Astrocyte (in vitro differentiated cells and primary cell): Measurements from ENCODE around the gene ZNF18. TPM values are rescaled to one million over a fixed set of nuclear protein-coding genes. Genes with fewer than 3 reads are reported as not detected.

ENCODE experiments used
- DNase-seq: peaks from one replicate; pipeline ENCODE4 v3.0.0-alpha.2; 2010; ENCODE audit warnings: low read depth
- FAIRE-seq: peaks from 2 replicates; lab custom pipeline; 2011; peaks lifted over from hg19 to GRCh38; lab: Jason Lieb, UNC
- H2AFZ ChIP-seq: 2 replicates; pipeline ENCODE4 v1.6.0; 2012; ENCODE audit warnings: low read depth, low read length, inconsistent platforms
- H3K27ac ChIP-seq: 2 replicates; pipeline ENCODE4 v1.5.1; 2011; ENCODE audit warnings: low read depth, low read length, inconsistent platforms
- H3K27me3 ChIP-seq: 2 replicates; pipeline ENCODE4 v1.6.0; 2011; ENCODE audit warnings: low read length, inconsistent platforms; ENCODE audit not compliant: insufficient read depth
- H3K36me3 ChIP-seq: 2 replicates; pipeline ENCODE4 v1.5.1; 2011; ENCODE audit warnings: low read length, inconsistent platforms; ENCODE audit not compliant: insufficient read depth
- H3K4me1 ChIP-seq: 2 replicates; pipeline ENCODE4 v1.5.1; 2011; ENCODE audit warnings: low read length, inconsistent platforms; ENCODE audit not compliant: insufficient read depth
- H3K4me2 ChIP-seq: 2 replicates; pipeline ENCODE4 v1.6.0; 2012; ENCODE audit warnings: low read length, inconsistent platforms
- H3K4me3 ChIP-seq: 2 replicates; pipeline ENCODE4 v1.5.1; 2011; ENCODE audit warnings: low read depth, mild to moderate bottlenecking, low read length, inconsistent platforms; ENCODE audit not compliant: insufficient read depth
- H3K79me2 ChIP-seq: 2 replicates; pipeline ENCODE4 v1.6.0; 2012; ENCODE audit warnings: mild to moderate bottlenecking, low read length, inconsistent platforms; ENCODE audit not compliant: insufficient read depth
- H3K9ac ChIP-seq: 2 replicates; pipeline ENCODE4 v1.6.0; 2012; ENCODE audit warnings: mild to moderate bottlenecking, low read length, inconsistent platforms
- H3K9me3 ChIP-seq: 2 replicates; pipeline ENCODE4 v1.5.1; 2012; ENCODE audit warnings: low read depth, mild to moderate bottlenecking, low read length, inconsistent platforms; ENCODE audit not compliant: insufficient read depth
- H4K20me1 ChIP-seq: 2 replicates; pipeline ENCODE4 v1.6.0; 2012; ENCODE audit warnings: low read length, inconsistent platforms; ENCODE audit not compliant: insufficient read depth
- H3K27ac Mint-ChIP-seq: one replicate; pipeline ENCODE4 v1.8.0; 2021; ENCODE audit warnings: mild to moderate bottlenecking, mixed read lengths; ENCODE audit not compliant: unreplicated experiment
- H3K27me3 Mint-ChIP-seq: one replicate; pipeline ENCODE4 v1.8.0; 2021; ENCODE audit warnings: low read depth, mixed read lengths; ENCODE audit not compliant: unreplicated experiment
- H3K36me3 Mint-ChIP-seq: one replicate; pipeline ENCODE4 v1.8.0; 2021; ENCODE audit warnings: low read depth, mixed read lengths; ENCODE audit not compliant: unreplicated experiment
- H3K4me1 Mint-ChIP-seq: one replicate; pipeline ENCODE4 v1.8.0; 2021; ENCODE audit warnings: low read depth, mixed read lengths; ENCODE audit not compliant: unreplicated experiment
- H3K4me3 Mint-ChIP-seq: one replicate; pipeline ENCODE4 v1.8.0; 2021; ENCODE audit warnings: mild to moderate bottlenecking, moderate library complexity, mixed read lengths; ENCODE audit not compliant: unreplicated experiment
- H3K9me3 Mint-ChIP-seq: one replicate; pipeline ENCODE4 v1.8.0; 2021; ENCODE audit warnings: mild to moderate bottlenecking, mixed read lengths; ENCODE audit not compliant: unreplicated experiment
- CTCF ChIP-seq: IDR thresholded peaks from 2 replicates; pipeline ENCODE4 v1.5.1; 2011; ENCODE audit warnings: low read depth, mild to moderate bottlenecking, inconsistent platforms, low read length, moderate library complexity; ENCODE audit not compliant: insufficient read depth
- EZH2 ChIP-seq: IDR thresholded peaks from 2 replicates; pipeline ENCODE4 v1.6.1; 2012; ENCODE audit warnings: mild to moderate bottlenecking, low read length, inconsistent platforms; ENCODE audit not compliant: insufficient read depth
- total RNA-seq: library from RNA; stranded (reverse); gene quantifications from 2 replicates; pipeline ENCODE4 v1.2.1, GENCODE V29; 2021

The ZNF18 gene
- total RNA-seq, 1 donor from 2014 or later: 8.3 TPM

- H3K9me3 Mint-ChIP-seq: no peaks in the 10 kb centered on the region
- H3K9me3 ChIP-seq: no peaks in the 10 kb centered on the region
- TF ChIP-seq EZH2: no peak
- peak; percentile 56 for TF ChIP-seq CTCF
- peaks cover 3% of the 10 kb centered on the region for H3K4me1 Mint-ChIP-seq
- DNase-seq (peak; percentile 36), FAIRE-seq (peak; percentile 49)
- H3K27me3 ChIP-seq: no peaks in the 10 kb centered on the region
- H3K79me2 ChIP-seq: no peaks in the 10 kb centered on the region
- no peak overlapping the region for H3K27ac ChIP-seq
- no peak overlapping the region for H2AFZ ChIP-seq
- H3K36me3 ChIP-seq: peaks cover 13% of the 10 kb centered on the region
- H3K27ac Mint-ChIP-seq: no peak overlapping the region
- H3K4me3 Mint-ChIP-seq: no peak overlapping the region
- H3K4me1 ChIP-seq: no peaks in the 10 kb centered on the region
- H3K9ac ChIP-seq: no peak overlapping the region
- H3K36me3 Mint-ChIP-seq: peaks cover 10% of the 10 kb centered on the region
- H4K20me1 ChIP-seq: peaks cover 18% of the 10 kb centered on the region
- H3K27me3 Mint-ChIP-seq: no peaks in the 10 kb centered on the region
- no peak overlapping the region for H3K4me2 ChIP-seq
- no peak overlapping the region for H3K4me3 ChIP-seq
These were observed 10.3 kb downstream of the ZNF18 start for GRCh38 chr17:11986942-11987329.

GRCh38 chr17:11986179-11986941 is 10.9 kb downstream of the ZNF18 start:
- Mint-ChIP-seq H3K27ac (no peak overlapping the region), H3K4me1 (peaks cover 4% of the 10 kb centered on the region), H3K27me3 (no peaks in the 10 kb centered on the region), H3K36me3 (peaks cover 10% of the 10 kb centered on the region), H3K4me3 (no peak overlapping the region), H3K9me3 (no peaks in the 10 kb centered on the region)
- Histone ChIP-seq H3K4me3 (no peak overlapping the region), H4K20me1 (peaks cover 18% of the 10 kb centered on the region), H3K79me2 (no peaks in the 10 kb centered on the region), H3K9me3 (no peaks in the 10 kb centered on the region), H3K4me2 (no peak overlapping the region), H3K4me1 (no peaks in the 10 kb centered on the region), H3K27ac (no peak overlapping the region), H2AFZ (no peak overlapping the region), H3K36me3 (peaks cover 13% of the 10 kb centered on the region), H3K9ac (no peak overlapping the region), H3K27me3 (no peaks in the 10 kb centered on the region)
- DNase-seq (peak; percentile 45), FAIRE-seq (no peak)
- TF ChIP-seq CTCF (no peak), EZH2 (no peak)

- Mint-ChIP-seq H3K4me1 (peaks cover 4% of the 10 kb centered on the region), H3K27me3 (no peaks in the 10 kb centered on the region), H3K36me3 (peaks cover 26% of the 10 kb centered on the region), H3K27ac (no peak overlapping the region), H3K4me3 (no peak overlapping the region), H3K9me3 (no peaks in the 10 kb centered on the region)
- TF ChIP-seq CTCF (no peak), EZH2 (no peak)
- Histone ChIP-seq H4K20me1 (peaks cover 11% of the 10 kb centered on the region), H3K27me3 (no peaks in the 10 kb centered on the region), H3K36me3 (peaks cover 15% of the 10 kb centered on the region), H3K27ac (no peak overlapping the region), H3K4me2 (no peak overlapping the region), H3K9ac (no peak overlapping the region), H3K79me2 (no peaks in the 10 kb centered on the region), H2AFZ (no peak overlapping the region), H3K4me1 (no peaks in the 10 kb centered on the region), H3K9me3 (no peaks in the 10 kb centered on the region), H3K4me3 (no peak overlapping the region)
- FAIRE-seq (no peak), DNase-seq (no peak)
These were observed 15.4 kb downstream of the ZNF18 start for GRCh38 chr17:11981862-11982261.
